K562 (cell line): ENCODE results near the gene SLC6A6. TPM values are rescaled to one million over a fixed set of nuclear protein-coding genes. Genes with fewer than 3 reads are reported as not detected.

Experiments
- ATAC-seq: fragments of 200-7000 bp; cut with Tn5 transposase; 3 replicates; pipeline ENCODE4 v1.9.1; 2020; ENCODE audit warnings: moderate library complexity
- BruUV-seq: library from RNA; stranded (reverse); fragments of 400-500 nt; replicated peaks from 2 replicates; lab custom pipeline; 2021; lab: Mats Ljungman, UMichigan
- CTCF ChIA-PET: fragments of 300-600 bp; formaldehyde crosslinking; extraction: SDS; loops from one replicate; lab custom pipeline; 2021; ENCODE audit warnings: low intra/inter-chr PET ratio; lab: Yijun Ruan, JAX
- POLR2A ChIA-PET: fragments of 300-600, 350-650 bp; sonication (Branson Sonifier 250); formaldehyde crosslinking; extraction: SDS; loops from one replicate; lab custom pipeline; 2021; ENCODE audit warnings: antibody characterized with exemption, inconsistent platforms; lab: Yijun Ruan, JAX
- DNase-seq, 4 experiments: peaks; one replicate each; pipeline versions ENCODE4 v3.0.0 to v3.0.0-alpha.2; 2011 to 2018; ENCODE audit warnings: low spot score in 3 of 4, mixed read lengths in 3 of 4; ENCODE audit errors: extremely low read depth in 1 of 4
- FAIRE-seq: peaks from 2 replicates; lab custom pipeline; 2011; peaks lifted over from hg19 to GRCh38; lab: Jason Lieb, UNC
- H2AFZ ChIP-seq: 2 replicates; pipeline ENCODE4 v1.6.0; 2011; ENCODE audit warnings: low read depth, low read length, control low read depth, inconsistent platforms
- H3K27ac ChIP-seq: fragments of 200-600 bp; 3 replicates; pipeline ENCODE4 v1.8.0; 2011; ENCODE audit warnings: low read depth, mild to moderate bottlenecking, control low read depth, inconsistent platforms, low read length, moderate library complexity, mixed read lengths; ENCODE audit errors: extremely low read depth
- H3K27me3 ChIP-seq, 2 experiments: fragments of 300-600 bp in 1 of 2; 2 replicates in 1 of 2; 3 replicates in 1 of 2; pipeline versions ENCODE4 v1.6.0 to v1.8.0; 2011; ENCODE audit warnings: inconsistent platforms in 2 of 2, low read length in 2 of 2, mild to moderate bottlenecking in 1 of 2, mixed read lengths in 1 of 2, moderate library complexity in 1 of 2; ENCODE audit not compliant: control insufficient read depth in 2 of 2, insufficient read depth in 2 of 2
- H3K36me3 ChIP-seq: fragments of 300-600 bp; 3 replicates; pipeline ENCODE4 v1.8.0; 2011; ENCODE audit warnings: mild to moderate bottlenecking, low read length, inconsistent platforms; ENCODE audit not compliant: control insufficient read depth, insufficient read depth
- H3K4me1 ChIP-seq, 2 experiments: fragments of 200-600 bp in 1 of 2; replicated peaks in 1 of 2; 2 replicates in 1 of 2; 3 replicates in 1 of 2; pipeline versions ENCODE4 v1.5.1 to v1.8.0; 2011; ENCODE audit warnings: inconsistent platforms in 2 of 2, low read length in 2 of 2, mild to moderate bottlenecking in 1 of 2, mixed read lengths in 1 of 2, moderate library complexity in 1 of 2; ENCODE audit not compliant: control insufficient read depth in 2 of 2, insufficient read depth in 2 of 2
- H3K4me2 ChIP-seq: 2 replicates; pipeline ENCODE4 v1.6.1; 2011; ENCODE audit warnings: low read length, control low read depth, inconsistent platforms, mixed read lengths; ENCODE audit not compliant: insufficient read depth
- H3K4me3 ChIP-seq: fragments of 200-600 bp; sonication (generic), shearing (Covaris generic); 2 replicates; pipeline ENCODE4 v1.5.1; 2016; ENCODE audit warnings: control low read depth, inconsistent platforms
- H3K79me2 ChIP-seq: fragments of 200-600 bp; 3 replicates; pipeline ENCODE4 v1.8.0; 2011; ENCODE audit warnings: low read length, inconsistent platforms; ENCODE audit not compliant: control insufficient read depth, insufficient read depth
- H3K9ac ChIP-seq, 2 experiments: 2 replicates each; pipeline versions ENCODE4 v1.6.0 to v1.6.1; 2011; ENCODE audit warnings: low read depth in 2 of 2, low read length in 2 of 2, control low read depth in 1 of 2, inconsistent platforms in 1 of 2, mild to moderate bottlenecking in 1 of 2, mixed read lengths in 1 of 2; ENCODE audit not compliant: insufficient read depth in 1 of 2
- H3K9me1 ChIP-seq: one replicate; pipeline ENCODE4 v1.6.0; 2011; ENCODE audit warnings: inconsistent platforms, mild to moderate bottlenecking, low read length, moderate library complexity; ENCODE audit not compliant: control insufficient read depth, insufficient read depth
- H3K9me3 ChIP-seq: replicated peaks from 2 replicates; pipeline ENCODE4 v1.5.1; 2011; ENCODE audit warnings: low read depth, low read length, inconsistent platforms; ENCODE audit not compliant: control insufficient read depth, insufficient read depth
- H4K20me1 ChIP-seq: replicated peaks from 2 replicates; pipeline ENCODE4 v1.6.1; 2011; ENCODE audit warnings: low read length, inconsistent platforms, mixed read lengths; ENCODE audit not compliant: control insufficient read depth, insufficient read depth
- BRD9 ChIP-seq: fragments of 450-650 bp; IDR thresholded peaks from 2 replicates; pipeline ENCODE4 v1.6.1; 2018; ENCODE audit warnings: low read depth; ENCODE audit not compliant: partially characterized antibody
- ZBTB40 ChIP-seq, 2 experiments: fragments of 450-650 bp in 1 of 2; sonication (generic) in 1 of 2; formaldehyde crosslinking in 1 of 2; IDR thresholded peaks; 2 replicates each; pipeline versions ENCODE4 v1.7.1 to v1.9.0; 2016 to 2022; ENCODE audit warnings: inconsistent platforms in 1 of 2, mild to moderate bottlenecking in 1 of 2, missing genetic modification reagents in 1 of 2
- ZFP36 ChIP-seq: fragments of 150-350 bp; IDR thresholded peaks from 2 replicates; pipeline ENCODE4 v1.6.1; 2018; ENCODE audit warnings: low read length, low read depth; ENCODE audit not compliant: partially characterized antibody
- ZNF12 ChIP-seq: sonication (generic); formaldehyde crosslinking; IDR thresholded peaks from 2 replicates; pipeline ENCODE4 v1.4.0; 2020; ENCODE audit warnings: mild to moderate bottlenecking, missing genetic modification reagents
- WGBS: fragments of 100-300 bp; shearing (Covaris generic); methylation state at CpG from one replicate; pipeline ENCODE4 v1.1.6; 2016; ENCODE audit warnings: low coverage, mixed read lengths; ENCODE audit not compliant: insufficient coverage; ENCODE audit errors: missing lambda C conversion rate; 5-methylcytosine and 5-hydroxymethylcytosine counted together
- in situ Hi-C: fragments of 300-500 bp; cut with MboI; formaldehyde crosslinking; loops from 4 replicates; pipeline ENCODE4 v1.15.0; 2018; ENCODE audit warnings: inconsistent platforms, mixed read lengths
- intact Hi-C: fragments of 100-400 bp; cut with micrococcal nuclease; formaldehyde crosslinking; loops from 2 replicates; pipeline ENCODE4 v1.14.2; 2022
- polyA plus RNA-seq, 8 experiments: library from polyadenylated mRNA; depleted of rRNA in 4 of 8; stranded (reverse) in 5 of 8; unstranded in 3 of 8; fragments of >200 nt; fragmentation: Nextera tagmentation in 2 of 8; fragmentation: Illumina TruSeq in 1 of 8; extraction: Ambion mirVana in 2 of 8; extraction: Trizol in 1 of 8; gene quantifications; 2 replicates each; pipeline versions ENCODE4 v1.2.1 to v1.2.3, GENCODE V29; 2011 to 2014; ENCODE audit warnings: inconsistent platforms in 1 of 8, missing spikeins in 1 of 8
- total RNA-seq, 7 experiments: library from RNA; depleted of rRNA in 6 of 7; stranded (reverse); fragments of >200 nt in 6 of 7; fragmentation: Illumina TruSeq in 2 of 7; extraction: Trizol in 2 of 7; gene quantifications; 2 replicates each; pipeline versions ENCODE4 v1.2.1 to v1.2.3, GENCODE V29; 2011 to 2021; ENCODE audit warnings: low replicate concordance in 1 of 7

SLC6A6 gene
- total and polyA plus RNA-seq, 9 of the 15 experiments (the other 6 are each of a cell fraction or from before 2014, with no cell fraction given) = 12.3 to 203 (median 93.2) TPM

DNA sequence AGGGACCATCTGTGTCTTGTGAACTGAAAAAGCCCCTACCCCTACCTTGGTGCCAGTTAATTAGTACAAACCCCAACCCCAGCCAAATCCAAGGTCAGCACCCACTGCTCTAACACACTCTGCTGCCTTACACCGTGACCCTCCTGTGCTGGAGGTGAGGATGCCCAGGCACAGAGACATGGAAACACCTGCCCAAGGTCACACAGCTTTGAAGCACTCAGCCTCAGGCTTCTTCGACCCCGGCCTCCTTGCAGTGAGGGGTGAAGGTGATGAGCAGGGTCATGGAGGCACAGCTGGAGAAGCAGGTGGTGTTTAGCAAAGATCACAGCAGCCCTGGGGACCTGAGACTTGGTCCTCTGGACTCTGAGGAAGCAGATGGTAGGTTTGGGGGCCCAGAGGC is 39.0 kb upstream of the SLC6A6 start:
- BruUV-seq = no TSS peak
- no peak overlapping the region for H2AFZ ChIP-seq
- H3K36me3 ChIP-seq = no peaks in the 10 kb centered on the region
- H3K27ac ChIP-seq = no peak overlapping the region
- CTCF ChIA-PET = no interaction called here
- POLR2A ChIA-PET = interaction anchor here (0.6 to 1.0 kb wide), 3 partner anchors 8 to 36 kb away, joined by 3 read pairs; no protein-coding TSS in a partner anchor
- no peaks in the 10 kb centered on the region for H3K27me3 ChIP-seq
- no peaks in the 10 kb centered on the region for H3K9me3 ChIP-seq
- no peaks in the 10 kb centered on the region for H4K20me1 ChIP-seq
- H3K9me1 ChIP-seq = no peaks in the 10 kb centered on the region
- TF ChIP-seq ZFP36 = peak; percentile 77
- peak; percentile 22 for TF ChIP-seq BRD9
- no peak for TF ChIP-seq ZBTB40 (IDR thresholded peaks at IDR 0.05)
- 0 out of 2 replicates have a peak, but pooled peaks have one; percentile 12 for TF ChIP-seq ZBTB40 (CRISPR knock-in tag; IDR thresholded peaks at IDR 0.05)
- no peak for TF ChIP-seq ZNF12 (CRISPR knock-in tag)
- in situ Hi-C loops (no loop called here), intact Hi-C loops (no loop called here)
- no peak for ATAC-seq
- no peaks in the 10 kb centered on the region for H3K79me2 ChIP-seq
- WGBS = 29% methylated on average over 3 of the region's 3 CpGs
- no peak for FAIRE-seq
- no peak overlapping the region for H3K4me2 ChIP-seq
- peaks cover 9 to 19% of the 10 kb centered on the region in 2 experiments; a peak in 3 of 5 replicates for H3K4me1 ChIP-seq
- peak overlapping the region in 1 of 2 experiments; percentile 36; a peak in 1 of 4 replicates for H3K9ac ChIP-seq
- H3K4me3 ChIP-seq = no peak overlapping the region
- no peak for DNase-seq
